NCI-H128 (cell line): Measurements from ENCODE around the gene CRB1.
"Not testable (repeated sequence)": the region's sequence is repeated elsewhere in the genome, so short reads cannot be mapped to it uniquely, and the experiment has no call there.

Experiments used
- DNase-seq: peaks from one replicate; lab custom pipeline; 2025; ENCODE audit not compliant: unreplicated experiment; lab: John Stamatoyannopoulos, UW

The CRB1 gene

GRCh38 chr1:197453376-197454058, 185.5 kb downstream of the CRB1 start:
- DNase-seq: no peak

GRCh38 chr1:197462539-197462938, 194.5 kb downstream of the CRB1 start:
- DNase-seq: no peak

- DNase-seq: no peak
Observed at GRCh38 chr1:197463142-197463541, 195.1 kb downstream of the CRB1 start.

GRCh38 chr1:197464044-197464443, 196.0 kb downstream of the CRB1 start:
- DNase-seq: no peak

GRCh38 chr1:197465528-197466327, 197.7 kb downstream of the CRB1 start:
- DNase-seq: no peak

- no peak for DNase-seq
Observed at GRCh38 chr1:197466813-197467212, 198.8 kb downstream of the CRB1 start.

- DNase-seq: no peak
Observed at GRCh38 chr1:197467881-197468280, 199.8 kb downstream of the CRB1 start.

GRCh38 chr1:197468543-197469175, 200.6 kb downstream of the CRB1 start:
- DNase-seq: no peak

GRCh38 chr1:197469620-197470210, 201.7 kb downstream of the CRB1 start:
- DNase-seq: no peak

- no peak for DNase-seq
Observed at GRCh38 chr1:197470330-197470729, 202.3 kb downstream of the CRB1 start.

- DNase-seq: no peak
Observed at GRCh38 chr1:197471248-197471985, 203.4 kb downstream of the CRB1 start.

GRCh38 chr1:197472141-197472540, 204.1 kb downstream of the CRB1 start:
- no peak for DNase-seq

- DNase-seq: no peak
Observed at GRCh38 chr1:197480446-197480845, 212.4 kb downstream of the CRB1 start.

- no peak for DNase-seq
Observed at GRCh38 chr1:197481101-197481500, 213.0 kb downstream of the CRB1 start.

GRCh38 chr1:197485790-197486189, 217.7 kb downstream of the CRB1 start:
- no peak for DNase-seq

- DNase-seq: no peak
Observed at GRCh38 chr1:197486946-197487345, 218.9 kb downstream of the CRB1 start.

GRCh38 chr1:197491505-197491904, 223.5 kb downstream of the CRB1 start:
- not testable (repeated sequence) for DNase-seq

GRCh38 chr1:197496722-197497121, 228.7 kb downstream of the CRB1 start:
- DNase-seq: no peak

- DNase-seq: no peak
Observed at GRCh38 chr1:197510691-197511378, 242.8 kb downstream of the CRB1 start.

GRCh38 chr1:197515421-197515820, 247.4 kb downstream of the CRB1 start:
- DNase-seq: no peak
